Measurements from ENCODE around the gene FBXL16.

The FBXL16 gene

GRCh38 chr16:735982-736453 is 30.4 kb upstream of the FBXL16 start:
- in situ Hi-C loops (cut with MboI; ENCODE audit: low sequenced_read_pairs), result no loop called here

- in situ Hi-C loops (cut with MboI; ENCODE audit: low sequenced_read_pairs), result no loop called here
Observed at GRCh38 chr16:734981-735881, 29.6 kb upstream of the FBXL16 start.

- in situ Hi-C loops (cut with MboI; ENCODE audit: low sequenced_read_pairs), result no loop called here
Observed at GRCh38 chr16:734208-734980, 28.8 kb upstream of the FBXL16 start.

GRCh38 chr16:733382-734207 is 28.0 kb upstream of the FBXL16 start:
- in situ Hi-C loops (cut with MboI; ENCODE audit: low sequenced_read_pairs), result no loop called here

GRCh38 chr16:732936-733335 is 27.3 kb upstream of the FBXL16 start:
- in situ Hi-C loops (cut with MboI; ENCODE audit: low sequenced_read_pairs), result no loop called here

- in situ Hi-C loops (cut with MboI; ENCODE audit: low sequenced_read_pairs), result no loop called here
Observed at GRCh38 chr16:732332-732731, 26.7 kb upstream of the FBXL16 start.

- in situ Hi-C loops (cut with MboI; ENCODE audit: low sequenced_read_pairs), result no loop called here
Observed at GRCh38 chr16:730666-731509, 25.3 kb upstream of the FBXL16 start.

GRCh38 chr16:729768-730665 is 24.4 kb upstream of the FBXL16 start:
- in situ Hi-C loops (cut with MboI; ENCODE audit: low sequenced_read_pairs), result no loop called here

GRCh38 chr16:728890-729744 is 23.5 kb upstream of the FBXL16 start:
- in situ Hi-C loops (cut with MboI; ENCODE audit: low sequenced_read_pairs), result no loop called here

GRCh38 chr16:728131-728889 is 22.7 kb upstream of the FBXL16 start:
- in situ Hi-C loops (cut with MboI; ENCODE audit: low sequenced_read_pairs), result no loop called here

- in situ Hi-C loops (cut with MboI; ENCODE audit: low sequenced_read_pairs), result no loop called here
Observed at GRCh38 chr16:727291-727977, 21.8 kb upstream of the FBXL16 start.

GRCh38 chr16:726438-727290 is 21.1 kb upstream of the FBXL16 start, which contains the start of the genes CCDC78 and HAGHL:
Gene CCDC78 (minus strand): TSS chr16:726443. CDS start chr16:726367, 76 bp downstream.
Gene HAGHL (plus strand): TSS chr16:727106. CDS start chr16:727510, 404 bp downstream.
- in situ Hi-C loops (cut with MboI; ENCODE audit: low sequenced_read_pairs), result no loop called here

- in situ Hi-C loops (cut with MboI; ENCODE audit: low sequenced_read_pairs), result no loop called here
Observed at GRCh38 chr16:726188-726437, 20.5 kb upstream of the FBXL16 start.

GRCh38 chr16:725463-726187 is 20.0 kb upstream of the FBXL16 start:
- in situ Hi-C loops (cut with MboI; ENCODE audit: low sequenced_read_pairs), result no loop called here

GRCh38 chr16:725041-725376 is 19.4 kb upstream of the FBXL16 start:
- in situ Hi-C loops (cut with MboI; ENCODE audit: low sequenced_read_pairs), result no loop called here

All from HL-60/S4 (cell line).